Memory B cell (primary cell): Measurements from ENCODE around the gene KRTAP9-8.
"Not testable (repeated sequence)": the region's sequence is repeated elsewhere in the genome, so short reads cannot be mapped to it uniquely, and the experiment has no call there.

Source experiments
- ATAC-seq: fragments of 150-1000 bp; cut with Tn5 transposase; 2 replicates; pipeline ENCODE4 v1.10.0; 2021; ENCODE audit warnings: low read depth, mild to moderate bottlenecking, moderate library complexity
- DNase-seq, 2 donors: peaks; one replicate each; pipeline ENCODE4 v3.0.0; 2022; ENCODE audit warnings: low spot score in 2 of 2
- H3K27ac Mint-ChIP-seq: one replicate; pipeline ENCODE4 v1.8.0; 2022; ENCODE audit warnings: mild to moderate bottlenecking, moderate library complexity, mixed read lengths
- H3K27me3 Mint-ChIP-seq: one replicate; pipeline ENCODE4 v1.8.0; 2022; ENCODE audit warnings: mixed read lengths
- H3K36me3 Mint-ChIP-seq: one replicate; pipeline ENCODE4 v1.8.0; 2022; ENCODE audit warnings: mild to moderate bottlenecking, mixed read lengths
- H3K4me1 Mint-ChIP-seq: one replicate; pipeline ENCODE4 v1.8.0; 2022; ENCODE audit warnings: mixed read lengths
- H3K4me3 Mint-ChIP-seq: one replicate; pipeline ENCODE4 v1.8.0; 2022; ENCODE audit warnings: mild to moderate bottlenecking, moderate library complexity, mixed read lengths
- H3K9me3 Mint-ChIP-seq: one replicate; pipeline ENCODE4 v1.8.0; 2022; ENCODE audit warnings: mixed read lengths

The KRTAP9-8 gene

GRCh38 chr17:41232399-41233105 is 5.2 kb upstream of the KRTAP9-8 start, which contains the start of gene KRTAP9-3:
Gene KRTAP9-3 (plus strand): TSS chr17:41232449. CDS start chr17:41232502, 53 bp downstream.
- not testable (repeated sequence) for H3K36me3 Mint-ChIP-seq, ATAC-seq, H3K4me3 Mint-ChIP-seq, H3K4me1 Mint-ChIP-seq, H3K27ac Mint-ChIP-seq, DNase-seq, H3K9me3 Mint-ChIP-seq
- H3K27me3 Mint-ChIP-seq: peaks cover 32% of the 10 kb centered on the region

DNA sequence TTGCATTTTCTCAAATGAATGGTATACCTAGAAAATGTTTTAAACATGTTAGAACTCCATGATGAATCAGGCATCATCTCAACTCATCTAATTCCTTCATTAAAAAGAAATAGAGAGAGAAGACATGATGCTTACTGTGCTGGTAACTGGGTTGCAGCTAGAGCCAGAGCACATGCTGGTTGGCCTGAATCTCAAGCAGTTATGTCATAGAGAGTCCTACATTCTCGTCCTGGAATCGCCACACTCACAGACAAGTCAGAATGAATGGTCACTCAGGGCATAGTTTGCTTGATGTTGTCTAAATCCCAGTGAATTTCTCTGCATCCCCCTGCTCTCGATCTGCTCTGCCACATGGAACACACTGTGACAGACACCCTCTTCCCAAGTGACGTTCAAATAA is 683 bp upstream of the KRTAP9-8 start:
- not testable (repeated sequence) for H3K9me3 Mint-ChIP-seq, H3K4me1 Mint-ChIP-seq, DNase-seq, H3K27ac Mint-ChIP-seq, ATAC-seq, H3K36me3 Mint-ChIP-seq, H3K4me3 Mint-ChIP-seq
- peaks cover 43% of the 10 kb centered on the region for H3K27me3 Mint-ChIP-seq

GRCh38 chr17:41246995-41247787 is 9.4 kb downstream of the KRTAP9-8 start:
- H3K27me3 Mint-ChIP-seq, DNase-seq, H3K4me3 Mint-ChIP-seq, H3K9me3 Mint-ChIP-seq, H3K4me1 Mint-ChIP-seq, H3K36me3 Mint-ChIP-seq, ATAC-seq: not testable (repeated sequence)
- H3K27ac Mint-ChIP-seq: peak overlapping the region; percentile 10

- not testable (repeated sequence) for H3K27ac Mint-ChIP-seq, H3K4me3 Mint-ChIP-seq, H3K9me3 Mint-ChIP-seq, H3K4me1 Mint-ChIP-seq, H3K36me3 Mint-ChIP-seq, ATAC-seq, DNase-seq
- peaks cover 11% of the 10 kb centered on the region for H3K27me3 Mint-ChIP-seq
These were observed 11.9 kb downstream of the KRTAP9-8 start, which contains the start of gene KRTAP9-4 for GRCh38 chr17:41249637-41250240. Gene KRTAP9-4 (plus strand): TSS chr17:41249687. CDS start chr17:41249721, 34 bp downstream.

DNA sequence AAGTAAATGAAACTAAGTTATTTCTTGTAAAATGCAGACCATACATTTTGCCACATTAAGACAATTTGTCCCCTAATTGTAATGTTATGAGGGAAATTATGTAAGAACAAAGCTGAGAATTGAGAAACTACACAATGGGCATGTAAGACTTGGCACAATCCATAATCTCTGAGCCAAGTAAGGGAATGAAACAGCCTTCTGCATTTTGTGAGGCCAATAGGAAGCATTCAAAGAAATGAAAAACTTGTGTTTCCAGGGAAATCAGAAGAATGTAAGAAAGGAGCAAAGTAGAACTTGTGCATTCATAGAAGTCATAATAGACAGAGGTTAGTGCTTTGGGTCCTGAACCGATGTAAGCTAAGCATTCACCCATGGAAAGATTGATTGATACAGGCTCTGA is 13.5 kb downstream of the KRTAP9-8 start:
- no peak for DNase-seq
- Mint-ChIP-seq H3K9me3 (no peaks in the 10 kb centered on the region), H3K27ac (no peak overlapping the region), H3K4me3 (no peak overlapping the region), H3K27me3 (peaks cover 16% of the 10 kb centered on the region), H3K36me3 (no peaks in the 10 kb centered on the region), H3K4me1 (peaks cover 6% of the 10 kb centered on the region)
- no peak for ATAC-seq

- DNase-seq (no peak), ATAC-seq (no peak)
- H3K9me3 Mint-ChIP-seq: no peaks in the 10 kb centered on the region
- peaks cover 40% of the 10 kb centered on the region for H3K27me3 Mint-ChIP-seq
- H3K4me3 Mint-ChIP-seq: no peak overlapping the region
- H3K36me3 Mint-ChIP-seq: no peaks in the 10 kb centered on the region
- no peak overlapping the region for H3K27ac Mint-ChIP-seq
- peaks cover 6% of the 10 kb centered on the region for H3K4me1 Mint-ChIP-seq
These were observed 17.1 kb downstream of the KRTAP9-8 start for GRCh38 chr17:41254861-41255260.

- DNase-seq, H3K4me1 Mint-ChIP-seq, ATAC-seq, H3K9me3 Mint-ChIP-seq, H3K27ac Mint-ChIP-seq, H3K36me3 Mint-ChIP-seq, H3K4me3 Mint-ChIP-seq: not testable (repeated sequence)
- H3K27me3 Mint-ChIP-seq: peaks cover 38% of the 10 kb centered on the region
These were observed 17.8 kb downstream of the KRTAP9-8 start, which contains the start of gene KRTAP9-9 for GRCh38 chr17:41255381-41256290. Gene KRTAP9-9 (plus strand): TSS chr17:41255384.

- no peaks in the 10 kb centered on the region for H3K36me3 Mint-ChIP-seq
- DNase-seq (no peak), ATAC-seq (no peak)
- H3K27me3 Mint-ChIP-seq: peaks cover 38% of the 10 kb centered on the region
- H3K4me1 Mint-ChIP-seq: peaks cover 4% of the 10 kb centered on the region
- H3K4me3 Mint-ChIP-seq: no peak overlapping the region
- H3K9me3 Mint-ChIP-seq: no peaks in the 10 kb centered on the region
- no peak overlapping the region for H3K27ac Mint-ChIP-seq
These were observed 18.5 kb downstream of the KRTAP9-8 start for GRCh38 chr17:41256291-41256685.

DNA sequence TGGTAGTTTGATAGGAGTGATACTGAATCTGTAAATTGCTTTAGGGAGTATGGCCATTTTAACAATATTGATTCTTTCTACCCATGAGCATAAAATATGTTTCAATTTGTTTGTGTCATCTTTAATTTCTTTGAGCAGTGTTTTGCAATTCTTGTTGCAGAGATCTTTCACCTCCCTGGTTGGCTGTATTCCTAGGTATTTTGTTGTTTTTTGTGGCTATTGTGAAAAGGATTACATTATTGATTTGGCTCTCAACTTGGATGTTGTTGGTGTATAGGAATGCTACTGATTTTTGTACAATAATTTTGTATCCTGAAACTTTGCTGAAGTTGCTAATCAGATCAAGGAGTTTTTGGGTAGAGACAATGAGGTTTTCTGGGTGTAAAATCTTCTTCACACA is 20.6 kb downstream of the KRTAP9-8 start:
- H3K4me3 Mint-ChIP-seq: no peak overlapping the region
- no peaks in the 10 kb centered on the region for H3K9me3 Mint-ChIP-seq
- H3K27ac Mint-ChIP-seq: no peak overlapping the region
- ATAC-seq (no peak), DNase-seq (no peak)
- H3K36me3 Mint-ChIP-seq: no peaks in the 10 kb centered on the region
- H3K27me3 Mint-ChIP-seq: peaks cover 38% of the 10 kb centered on the region
- H3K4me1 Mint-ChIP-seq: peaks cover 3% of the 10 kb centered on the region

DNA sequence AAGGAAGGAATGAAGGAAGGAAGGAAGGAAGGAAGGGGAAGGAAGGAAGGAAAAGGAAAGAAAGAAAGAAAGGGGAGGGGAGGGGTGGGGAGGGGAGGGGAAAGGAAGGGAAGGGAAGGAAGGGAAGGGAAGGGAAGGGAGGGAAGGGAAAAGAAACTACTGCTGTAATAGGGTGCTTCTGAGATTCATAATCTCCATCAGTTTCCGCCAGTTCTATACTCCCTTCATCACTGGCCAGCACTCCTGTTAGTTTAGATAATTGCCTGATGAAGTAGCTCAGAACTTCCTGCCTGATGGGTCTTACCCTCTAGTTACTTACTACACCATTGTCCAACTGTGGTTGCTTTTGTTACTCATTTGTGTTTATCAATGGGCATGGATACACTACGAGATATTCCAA is 25.4 kb downstream of the KRTAP9-8 start:
- Mint-ChIP-seq H3K9me3 (no peaks in the 10 kb centered on the region), H3K27me3 (peaks cover 25% of the 10 kb centered on the region), H3K4me3 (no peak overlapping the region), H3K4me1 (peaks cover 6% of the 10 kb centered on the region), H3K27ac (no peak overlapping the region), H3K36me3 (no peaks in the 10 kb centered on the region)
- ATAC-seq (no peak), DNase-seq (no peak)

DNA sequence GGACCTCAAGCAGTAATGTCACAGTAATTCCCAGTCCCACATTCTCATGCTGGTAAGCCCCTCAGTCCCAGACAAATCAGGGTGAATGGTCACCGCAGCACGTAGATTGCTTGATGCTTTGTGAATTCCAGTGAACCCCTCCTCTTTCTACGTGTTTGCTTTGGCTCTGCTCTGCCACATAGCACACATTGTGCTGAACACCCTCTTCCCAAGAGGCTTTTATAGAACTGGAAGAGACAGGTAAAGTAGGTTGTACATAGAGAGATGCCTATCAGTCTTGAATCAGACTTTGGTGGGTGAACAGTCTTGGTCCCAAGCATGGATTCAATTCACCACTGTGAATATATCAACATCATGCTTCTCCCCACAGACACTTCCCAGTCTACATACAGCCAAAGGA is 26.8 kb downstream of the KRTAP9-8 start:
- DNase-seq (no peak), ATAC-seq (no peak)
- no peak overlapping the region for H3K27ac Mint-ChIP-seq
- H3K4me3 Mint-ChIP-seq: no peak overlapping the region
- peaks cover 6% of the 10 kb centered on the region for H3K4me1 Mint-ChIP-seq
- H3K36me3 Mint-ChIP-seq: peaks cover 2% of the 10 kb centered on the region
- H3K9me3 Mint-ChIP-seq: no peaks in the 10 kb centered on the region
- H3K27me3 Mint-ChIP-seq: peaks cover 18% of the 10 kb centered on the region

- ATAC-seq (no peak), DNase-seq (no peak)
- H3K27ac Mint-ChIP-seq: no peak within 1 kb of the TSS
- no peak within 1 kb of the TSS for H3K4me3 Mint-ChIP-seq
- peaks cover 2% of the 10 kb centered on the region for H3K36me3 Mint-ChIP-seq
- H3K4me1 Mint-ChIP-seq: peaks cover 6% of the 10 kb centered on the region
- H3K9me3 Mint-ChIP-seq: no peaks in the 10 kb centered on the region
- peaks cover 18% of the 10 kb centered on the region for H3K27me3 Mint-ChIP-seq
These were observed 27.3 kb downstream of the KRTAP9-8 start, which contains the start of gene KRTAP9-6 for GRCh38 chr17:41265078-41265477. Gene KRTAP9-6 (plus strand): TSS chr17:41265378. CDS start chr17:41265378, 0 bp downstream.

GRCh38 chr17:41267711-41268110 is 29.9 kb downstream of the KRTAP9-8 start:
- ATAC-seq (no peak), DNase-seq (no peak)
- peaks cover 7% of the 10 kb centered on the region for H3K4me1 Mint-ChIP-seq
- H3K27me3 Mint-ChIP-seq: peaks cover 15% of the 10 kb centered on the region
- no peak overlapping the region for H3K27ac Mint-ChIP-seq
- H3K36me3 Mint-ChIP-seq: peaks cover 2% of the 10 kb centered on the region
- no peak overlapping the region for H3K4me3 Mint-ChIP-seq
- no peaks in the 10 kb centered on the region for H3K9me3 Mint-ChIP-seq
